HepG2 (cell line): Measurements from ENCODE around the gene ANKRD22. TPM values are rescaled to one million over a fixed set of nuclear protein-coding genes. Genes with fewer than 3 reads are reported as not detected.

ENCODE experiments used
- AKAP8 ChIP-seq: sonication (generic); formaldehyde crosslinking; IDR thresholded peaks from 2 replicates; pipeline ENCODE4 v1.5.1; 2020; ENCODE audit warnings: mild to moderate bottlenecking, missing genetic modification reagents
- ATF7 ChIP-seq, 2 experiments: fragments of 450-650 bp in 1 of 2; sonication (generic) in 1 of 2; formaldehyde crosslinking in 1 of 2; IDR thresholded peaks; 2 replicates each; pipeline versions ENCODE4 v1.4.0 to v1.6.1; 2016 to 2020; ENCODE audit warnings: antibody characterized with exemption in 1 of 2, mild to moderate bottlenecking in 1 of 2, missing genetic modification reagents in 1 of 2
- HINFP ChIP-seq: sonication (generic); formaldehyde crosslinking; IDR thresholded peaks from 2 replicates; pipeline ENCODE4 v1.4.0; 2020; ENCODE audit warnings: low read depth, mild to moderate bottlenecking, missing genetic modification reagents
- SRSF4 ChIP-seq: fragments of 200-400 bp; formaldehyde crosslinking; IDR thresholded peaks from one replicate; pipeline ENCODE4 v1.6.1; 2018; ENCODE audit warnings: mild to moderate bottlenecking, low read depth, low read length, moderate library complexity; ENCODE audit not compliant: poor library complexity, severe bottlenecking
- TMF1 ChIP-seq: sonication (generic); formaldehyde crosslinking; IDR thresholded peaks from 2 replicates; pipeline ENCODE4 v1.8.1; 2022; ENCODE audit warnings: low read depth, missing genetic modification reagents
- TOPORS ChIP-seq: sonication (generic); formaldehyde crosslinking; IDR thresholded peaks from 2 replicates; pipeline ENCODE4 v1.8.0; 2023; ENCODE audit warnings: mild to moderate bottlenecking, missing genetic modification reagents
- ZBTB43 ChIP-seq: sonication (generic); formaldehyde crosslinking; conservative IDR thresholded peaks from 2 replicates; pipeline ENCODE4 v1.4.0; 2020; ENCODE audit warnings: missing genetic modification reagents
- ZBTB44 ChIP-seq: sonication (generic); formaldehyde crosslinking; IDR thresholded peaks from 2 replicates; pipeline ENCODE4 v1.4.0; 2020; ENCODE audit warnings: missing genetic modification reagents
- ZFP62 ChIP-seq: sonication (generic); formaldehyde crosslinking; IDR thresholded peaks from 2 replicates; pipeline ENCODE4 v1.4.0; 2020; ENCODE audit warnings: missing genetic modification reagents
- ZNF501 ChIP-seq: sonication (generic); formaldehyde crosslinking; IDR thresholded peaks from 2 replicates; pipeline ENCODE4 v1.5.1; 2020; ENCODE audit warnings: mild to moderate bottlenecking, moderate library complexity, missing genetic modification reagents
- ZNF83 ChIP-seq: sonication (generic); formaldehyde crosslinking; IDR thresholded peaks from 2 replicates; pipeline ENCODE4 v1.4.0; 2020; ENCODE audit warnings: missing genetic modification reagents, mild to moderate bottlenecking, borderline replicate concordance
- polyA plus RNA-seq, 8 experiments: library from polyadenylated mRNA; depleted of rRNA in 3 of 8; stranded (reverse) in 7 of 8; unstranded in 1 of 8; fragments of >200 nt; fragmentation: Illumina TruSeq in 4 of 8; extraction: Trizol in 4 of 8; gene quantifications; 2 replicates each; pipeline versions ENCODE4 v1.2.1 to v1.2.3, GENCODE V29; 2011 to 2016; ENCODE audit warnings: low read depth in 4 of 8, missing spikeins in 1 of 8, mixed read lengths in 1 of 8; ENCODE audit not compliant: insufficient read depth in 1 of 8
- total RNA-seq, 5 experiments: library from RNA; depleted of rRNA; stranded (reverse); fragments of >200 nt; fragmentation: Illumina TruSeq; extraction: Trizol; gene quantifications; 2 replicates each; pipeline ENCODE4 v1.2.3, GENCODE V29; 2016; ENCODE audit warnings: low read depth in 1 of 5

The ANKRD22 gene
- total and polyA plus RNA-seq, 2 of the 13 experiments (the other 11 are each of a cell fraction or from before 2014, with no cell fraction given), result not detected

- TF ChIP-seq ZBTB43 (CRISPR knock-in tag), result no peak
- no peak for TF ChIP-seq HINFP (CRISPR knock-in tag)
- no peak for TF ChIP-seq ATF7 (IDR thresholded peaks at IDR 0.05)
- no peak for TF ChIP-seq ATF7 (CRISPR knock-in tag; IDR thresholded peaks at IDR 0.05)
- no peak for TF ChIP-seq TOPORS (CRISPR knock-in tag)
- TF ChIP-seq ZNF83 (CRISPR knock-in tag), result no peak
- no peak for TF ChIP-seq SRSF4
- no peak for TF ChIP-seq AKAP8
- no peak for TF ChIP-seq ZNF501 (CRISPR knock-in tag)
- TF ChIP-seq ZBTB44 (CRISPR knock-in tag), result no peak
- no peak for TF ChIP-seq TMF1 (CRISPR knock-in tag)
- TF ChIP-seq ZFP62, result no peak
- TF ChIP-seq, all 625 proteins: peak for 0
Observed at GRCh38 chr10:88831709-88832108, 19.9 kb downstream of the ANKRD22 start (continued).
